Measurements from ENCODE around the gene PPL. TPM values are rescaled to one million over a fixed set of nuclear protein-coding genes. Genes with fewer than 3 reads are reported as not detected.

The PPL gene
- total and polyA plus RNA-seq, 2 of the 13 experiments (the other 11 are each of a cell fraction or from before 2014, with no cell fraction given) = 5.7 to 6.6 TPM

DNA sequence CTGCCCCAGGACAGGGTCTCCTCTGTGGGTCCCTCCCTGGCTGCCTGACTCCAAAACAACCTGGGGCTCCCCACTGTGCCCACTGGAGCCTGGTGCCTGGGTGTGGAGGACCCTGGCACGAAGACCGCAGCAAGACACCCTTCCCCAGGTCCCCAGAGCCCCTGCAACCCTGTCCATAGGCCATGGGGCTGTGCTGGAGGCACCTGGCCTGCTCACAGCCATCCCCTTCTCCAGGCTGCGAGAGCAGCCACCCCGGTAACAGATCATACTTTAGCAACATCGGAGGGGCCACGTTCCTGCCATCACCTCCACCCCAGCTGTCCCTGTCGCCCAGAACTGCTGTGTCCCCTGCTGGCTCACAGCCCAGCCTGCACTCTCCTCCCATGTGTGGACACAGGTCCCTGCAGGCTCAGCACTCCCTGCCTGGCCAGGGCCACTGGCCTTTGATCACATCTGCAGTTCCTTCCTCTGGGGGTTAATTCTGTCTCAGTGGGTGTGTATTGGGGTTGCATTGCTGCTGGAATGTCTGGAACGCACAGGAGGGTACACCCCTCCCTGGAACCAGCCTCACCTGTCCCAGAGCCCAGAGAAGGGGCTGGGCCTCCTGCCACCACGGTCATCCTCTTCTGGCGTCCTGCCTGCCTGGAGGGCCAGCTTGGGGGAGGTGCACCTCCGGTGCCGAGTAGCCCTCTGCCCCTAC is 12.2 kb downstream of the PPL start (continued):
- TF ChIP-seq, protein P1, sequence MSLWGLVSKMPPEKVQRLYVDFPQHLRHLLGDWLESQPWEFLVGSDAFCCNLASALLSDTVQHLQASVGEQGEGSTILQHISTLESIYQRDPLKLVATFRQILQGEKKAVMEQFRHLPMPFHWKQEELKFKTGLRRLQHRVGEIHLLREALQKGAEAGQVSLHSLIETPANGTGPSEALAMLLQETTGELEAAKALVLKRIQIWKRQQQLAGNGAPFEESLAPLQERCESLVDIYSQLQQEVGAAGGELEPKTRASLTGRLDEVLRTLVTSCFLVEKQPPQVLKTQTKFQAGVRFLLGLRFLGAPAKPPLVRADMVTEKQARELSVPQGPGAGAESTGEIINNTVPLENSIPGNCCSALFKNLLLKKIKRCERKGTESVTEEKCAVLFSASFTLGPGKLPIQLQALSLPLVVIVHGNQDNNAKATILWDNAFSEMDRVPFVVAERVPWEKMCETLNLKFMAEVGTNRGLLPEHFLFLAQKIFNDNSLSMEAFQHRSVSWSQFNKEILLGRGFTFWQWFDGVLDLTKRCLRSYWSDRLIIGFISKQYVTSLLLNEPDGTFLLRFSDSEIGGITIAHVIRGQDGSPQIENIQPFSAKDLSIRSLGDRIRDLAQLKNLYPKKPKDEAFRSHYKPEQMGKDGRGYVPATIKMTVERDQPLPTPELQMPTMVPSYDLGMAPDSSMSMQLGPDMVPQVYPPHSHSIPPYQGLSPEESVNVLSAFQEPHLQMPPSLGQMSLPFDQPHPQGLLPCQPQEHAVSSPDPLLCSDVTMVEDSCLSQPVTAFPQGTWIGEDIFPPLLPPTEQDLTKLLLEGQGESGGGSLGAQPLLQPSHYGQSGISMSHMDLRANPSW (CRISPR knock-in tag; IDR thresholded peaks at IDR 0.05; ENCODE audit: borderline replicate concordance) = no peak
- no peak; the same call in 1 of the 2 replicates for TF ChIP-seq GABPB1 (CRISPR knock-in tag; IDR thresholded peaks at IDR 0.05)
- no peak for TF ChIP-seq PRMT3 (CRISPR knock-in tag; IDR thresholded peaks at IDR 0.05; ENCODE audit: borderline replicate concordance, low read depth)
- no peak for TF ChIP-seq HNRNPUL1 (IDR thresholded peaks at IDR 0.05; ENCODE audit: low read depth, low read length)
- TF ChIP-seq, protein P2, sequence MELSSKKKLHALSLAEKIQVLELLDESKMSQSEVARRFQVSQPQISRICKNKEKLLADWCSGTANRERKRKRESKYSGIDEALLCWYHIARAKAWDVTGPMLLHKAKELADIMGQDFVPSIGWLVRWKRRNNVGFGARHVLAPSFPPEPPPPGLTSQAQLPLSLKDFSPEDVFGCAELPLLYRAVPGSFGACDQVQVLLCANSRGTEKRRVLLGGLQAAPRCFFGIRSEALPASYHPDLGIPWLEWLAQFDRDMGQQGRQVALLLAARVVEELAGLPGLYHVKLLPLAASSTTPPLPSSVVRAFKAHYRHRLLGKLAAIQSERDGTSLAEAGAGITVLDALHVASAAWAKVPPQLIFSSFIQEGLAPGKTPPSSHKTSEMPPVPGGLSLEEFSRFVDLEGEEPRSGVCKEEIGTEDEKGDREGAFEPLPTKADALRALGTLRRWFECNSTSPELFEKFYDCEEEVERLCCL (CRISPR knock-in tag; IDR thresholded peaks at IDR 0.05; ENCODE audit: borderline replicate concordance) = no peak
- TF ChIP-seq, protein P3, sequence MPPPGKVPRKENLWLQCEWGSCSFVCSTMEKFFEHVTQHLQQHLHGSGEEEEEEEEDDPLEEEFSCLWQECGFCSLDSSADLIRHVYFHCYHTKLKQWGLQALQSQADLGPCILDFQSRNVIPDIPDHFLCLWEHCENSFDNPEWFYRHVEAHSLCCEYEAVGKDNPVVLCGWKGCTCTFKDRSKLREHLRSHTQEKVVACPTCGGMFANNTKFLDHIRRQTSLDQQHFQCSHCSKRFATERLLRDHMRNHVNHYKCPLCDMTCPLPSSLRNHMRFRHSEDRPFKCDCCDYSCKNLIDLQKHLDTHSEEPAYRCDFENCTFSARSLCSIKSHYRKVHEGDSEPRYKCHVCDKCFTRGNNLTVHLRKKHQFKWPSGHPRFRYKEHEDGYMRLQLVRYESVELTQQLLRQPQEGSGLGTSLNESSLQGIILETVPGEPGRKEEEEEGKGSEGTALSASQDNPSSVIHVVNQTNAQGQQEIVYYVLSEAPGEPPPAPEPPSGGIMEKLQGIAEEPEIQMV (CRISPR knock-in tag; IDR thresholded peaks at IDR 0.05; ENCODE audit: low read depth) = no peak
- no peak for TF ChIP-seq ZNF598 (CRISPR knock-in tag; IDR thresholded peaks at IDR 0.05; ENCODE audit: borderline replicate concordance)
- no peak for TF ChIP-seq NFE2 (CRISPR knock-in tag; IDR thresholded peaks at IDR 0.05)
- TF ChIP-seq ZNF235 (CRISPR knock-in tag; IDR thresholded peaks at IDR 0.05; ENCODE audit: borderline replicate concordance) = no peak
- TF ChIP-seq, protein P4, sequence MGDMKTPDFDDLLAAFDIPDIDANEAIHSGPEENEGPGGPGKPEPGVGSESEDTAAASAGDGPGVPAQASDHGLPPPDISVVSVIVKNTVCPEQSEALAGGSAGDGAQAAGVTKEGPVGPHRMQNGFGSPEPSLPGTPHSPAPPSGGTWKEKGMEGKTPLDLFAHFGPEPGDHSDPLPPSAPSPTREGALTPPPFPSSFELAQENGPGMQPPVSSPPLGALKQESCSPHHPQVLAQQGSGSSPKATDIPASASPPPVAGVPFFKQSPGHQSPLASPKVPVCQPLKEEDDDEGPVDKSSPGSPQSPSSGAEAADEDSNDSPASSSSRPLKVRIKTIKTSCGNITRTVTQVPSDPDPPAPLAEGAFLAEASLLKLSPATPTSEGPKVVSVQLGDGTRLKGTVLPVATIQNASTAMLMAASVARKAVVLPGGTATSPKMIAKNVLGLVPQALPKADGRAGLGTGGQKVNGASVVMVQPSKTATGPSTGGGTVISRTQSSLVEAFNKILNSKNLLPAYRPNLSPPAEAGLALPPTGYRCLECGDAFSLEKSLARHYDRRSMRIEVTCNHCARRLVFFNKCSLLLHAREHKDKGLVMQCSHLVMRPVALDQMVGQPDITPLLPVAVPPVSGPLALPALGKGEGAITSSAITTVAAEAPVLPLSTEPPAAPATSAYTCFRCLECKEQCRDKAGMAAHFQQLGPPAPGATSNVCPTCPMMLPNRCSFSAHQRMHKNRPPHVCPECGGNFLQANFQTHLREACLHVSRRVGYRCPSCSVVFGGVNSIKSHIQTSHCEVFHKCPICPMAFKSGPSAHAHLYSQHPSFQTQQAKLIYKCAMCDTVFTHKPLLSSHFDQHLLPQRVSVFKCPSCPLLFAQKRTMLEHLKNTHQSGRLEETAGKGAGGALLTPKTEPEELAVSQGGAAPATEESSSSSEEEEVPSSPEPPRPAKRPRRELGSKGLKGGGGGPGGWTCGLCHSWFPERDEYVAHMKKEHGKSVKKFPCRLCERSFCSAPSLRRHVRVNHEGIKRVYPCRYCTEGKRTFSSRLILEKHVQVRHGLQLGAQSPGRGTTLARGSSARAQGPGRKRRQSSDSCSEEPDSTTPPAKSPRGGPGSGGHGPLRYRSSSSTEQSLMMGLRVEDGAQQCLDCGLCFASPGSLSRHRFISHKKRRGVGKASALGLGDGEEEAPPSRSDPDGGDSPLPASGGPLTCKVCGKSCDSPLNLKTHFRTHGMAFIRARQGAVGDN (CRISPR knock-in tag; IDR thresholded peaks at IDR 0.05) = peak; percentile 87
- TF ChIP-seq ZNF337 (CRISPR knock-in tag; IDR thresholded peaks at IDR 0.05; ENCODE audit: borderline replicate concordance, low read depth) = 0 out of 2 replicates have a peak, but pooled peaks have one; percentile 57
- no peak for TF ChIP-seq ZBTB1 (CRISPR knock-in tag; IDR thresholded peaks at IDR 0.05; ENCODE audit: borderline replicate concordance)
- peak; percentile 98 for TF ChIP-seq ZNF292 (CRISPR knock-in tag; IDR thresholded peaks at IDR 0.05; ENCODE audit: borderline replicate concordance, low read depth)
- TF ChIP-seq, protein P5, sequence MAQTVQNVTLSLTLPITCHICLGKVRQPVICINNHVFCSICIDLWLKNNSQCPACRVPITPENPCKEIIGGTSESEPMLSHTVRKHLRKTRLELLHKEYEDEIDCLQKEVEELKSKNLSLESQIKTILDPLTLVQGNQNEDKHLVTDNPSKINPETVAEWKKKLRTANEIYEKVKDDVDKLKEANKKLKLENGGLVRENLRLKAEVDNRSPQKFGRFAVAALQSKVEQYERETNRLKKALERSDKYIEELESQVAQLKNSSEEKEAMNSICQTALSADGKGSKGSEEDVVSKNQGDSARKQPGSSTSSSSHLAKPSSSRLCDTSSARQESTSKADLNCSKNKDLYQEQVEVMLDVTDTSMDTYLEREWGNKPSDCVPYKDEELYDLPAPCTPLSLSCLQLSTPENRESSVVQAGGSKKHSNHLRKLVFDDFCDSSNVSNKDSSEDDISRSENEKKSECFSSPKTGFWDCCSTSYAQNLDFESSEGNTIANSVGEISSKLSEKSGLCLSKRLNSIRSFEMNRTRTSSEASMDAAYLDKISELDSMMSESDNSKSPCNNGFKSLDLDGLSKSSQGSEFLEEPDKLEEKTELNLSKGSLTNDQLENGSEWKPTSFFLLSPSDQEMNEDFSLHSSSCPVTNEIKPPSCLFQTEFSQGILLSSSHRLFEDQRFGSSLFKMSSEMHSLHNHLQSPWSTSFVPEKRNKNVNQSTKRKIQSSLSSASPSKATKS (CRISPR knock-in tag; IDR thresholded peaks at IDR 0.05) = no peak

Measured in HepG2 (cell line).